Vagina (tissue), 2 donors: ENCODE results near the gene ZFYVE21.

Experiments used
- POLR2A ChIP-seq, 2 donors: fragments of 450-650 bp; IDR thresholded peaks; one replicate each; pipeline ENCODE4 v1.6.1; 2017; ENCODE audit warnings: antibody characterized with exemption in 2 of 2, mild to moderate bottlenecking in 2 of 2, moderate library complexity in 2 of 2
- POLR2AphosphoS5 ChIP-seq, 2 donors: sonication (generic); formaldehyde crosslinking; IDR thresholded peaks; one replicate each; pipeline ENCODE4 v1.9.0; 2017; ENCODE audit warnings: antibody characterized with exemption in 2 of 2, mild to moderate bottlenecking in 2 of 2, low read depth in 1 of 2; ENCODE audit not compliant: insufficient read depth in 1 of 2
- TF ChIP-seq, protein P1 (sequence below), 3 experiments: fragments of 450-650 bp in 2 of 3; fragments of 200-600 bp in 1 of 3; sonication (generic) in 1 of 3; IDR thresholded peaks; one replicate each; pipeline ENCODE4 v1.5.1; 2017 to 2019; ENCODE audit warnings: antibody characterized with exemption in 3 of 3, mild to moderate bottlenecking in 2 of 3, moderate library complexity in 2 of 3

- TF ChIP-seq, protein P1, sequence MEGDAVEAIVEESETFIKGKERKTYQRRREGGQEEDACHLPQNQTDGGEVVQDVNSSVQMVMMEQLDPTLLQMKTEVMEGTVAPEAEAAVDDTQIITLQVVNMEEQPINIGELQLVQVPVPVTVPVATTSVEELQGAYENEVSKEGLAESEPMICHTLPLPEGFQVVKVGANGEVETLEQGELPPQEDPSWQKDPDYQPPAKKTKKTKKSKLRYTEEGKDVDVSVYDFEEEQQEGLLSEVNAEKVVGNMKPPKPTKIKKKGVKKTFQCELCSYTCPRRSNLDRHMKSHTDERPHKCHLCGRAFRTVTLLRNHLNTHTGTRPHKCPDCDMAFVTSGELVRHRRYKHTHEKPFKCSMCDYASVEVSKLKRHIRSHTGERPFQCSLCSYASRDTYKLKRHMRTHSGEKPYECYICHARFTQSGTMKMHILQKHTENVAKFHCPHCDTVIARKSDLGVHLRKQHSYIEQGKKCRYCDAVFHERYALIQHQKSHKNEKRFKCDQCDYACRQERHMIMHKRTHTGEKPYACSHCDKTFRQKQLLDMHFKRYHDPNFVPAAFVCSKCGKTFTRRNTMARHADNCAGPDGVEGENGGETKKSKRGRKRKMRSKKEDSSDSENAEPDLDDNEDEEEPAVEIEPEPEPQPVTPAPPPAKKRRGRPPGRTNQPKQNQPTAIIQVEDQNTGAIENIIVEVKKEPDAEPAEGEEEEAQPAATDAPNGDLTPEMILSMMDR (IDR thresholded peaks at IDR 0.05), result no peak
- TF ChIP-seq POLR2AphosphoS5 (IDR thresholded peaks at IDR 0.05; ENCODE audit: insufficient read depth in 1 of 2, low read depth in 1 of 2) (no peak), POLR2A (IDR thresholded peaks at IDR 0.05) (no peak)
Observed at GRCh38 chr14:103669370-103669769, 46.2 kb upstream of the ZFYVE21 start.
